ENCODE data around the gene DGLUCY. TPM values are rescaled to one million over a fixed set of nuclear protein-coding genes. Genes with fewer than 3 reads are reported as not detected.
"Not testable (repeated sequence)": the region's sequence is repeated elsewhere in the genome, so short reads cannot be mapped to it uniquely, and the experiment has no call there.

The DGLUCY gene
- total RNA-seq, 2 experiments from 2014 or later = 52.3 to 59.3 TPM

- intact Hi-C loops (cut with micrococcal nuclease) = no loop called here
- CTCF ChIA-PET = no interaction called here
- ATAC-seq (no peak), DNase-seq (no peak)
- Mint-ChIP-seq H3K4me3 (no peak overlapping the region), H3K4me1 (ENCODE audit: low read depth) (peaks cover 14% of the 10 kb centered on the region), H3K36me3 (ENCODE audit: low read depth) (peaks cover 2% of the 10 kb centered on the region), H3K27me3 (no peaks in the 10 kb centered on the region), H3K27ac (no peak overlapping the region), H3K9me3 (no peaks in the 10 kb centered on the region)
- no peak for TF ChIP-seq CTCF (IDR thresholded peaks at IDR 0.05)
- POLR2A ChIA-PET = interaction anchor here (0.6 to 1.2 kb wide), 3 partner anchors 30 to 116 kb away, joined by 3 to 4 read pairs (median 3); no protein-coding TSS in a partner anchor
Measured at GRCh38 chr14:91084516-91084915, 29.4 kb upstream of the DGLUCY start.

GRCh38 chr14:91087470-91087869 is 26.4 kb upstream of the DGLUCY start:
- H3K4me1 Mint-ChIP-seq (ENCODE audit: low read depth); ATAC-seq; H3K36me3 Mint-ChIP-seq (ENCODE audit: low read depth); intact Hi-C loops (cut with micrococcal nuclease); H3K9me3 Mint-ChIP-seq; H3K27ac Mint-ChIP-seq; H3K4me3 Mint-ChIP-seq; H3K27me3 Mint-ChIP-seq; DNase-seq: not testable (repeated sequence)
- CTCF ChIA-PET = interaction anchor here (0.8 to 1.2 kb wide), 4 partner anchors 8 to 86 kb away, joined by 3 to 6 read pairs (median 4); no protein-coding TSS in a partner anchor
- POLR2A ChIA-PET = interaction anchor here (1.6 kb wide), 1 partner anchor 27 kb away, joined by 5 read pairs; the partner anchor contains the start of gene DGLUCY

- Mint-ChIP-seq H3K4me1 (ENCODE audit: low read depth) (peaks cover 10% of the 10 kb centered on the region), H3K27me3 (no peaks in the 10 kb centered on the region), H3K9me3 (no peaks in the 10 kb centered on the region), H3K36me3 (ENCODE audit: low read depth) (no peaks in the 10 kb centered on the region), H3K27ac (no peak overlapping the region), H3K4me3 (no peak overlapping the region)
- TF ChIP-seq CTCF (IDR thresholded peaks at IDR 0.05) = no peak
- intact Hi-C loops (cut with micrococcal nuclease) = no loop called here
- no peak for DNase-seq
- ChIA-PET POLR2A (interaction anchor here (1.6 kb wide), 1 partner anchor 25 kb away, joined by 5 read pairs; the partner anchor contains the start of gene DGLUCY), CTCF (interaction anchor here (0.7 to 1.3 kb wide), 6 partner anchors 10 to 199 kb away, joined by 3 to 6 read pairs (median 4); no protein-coding TSS in a partner anchor)
- ATAC-seq = no peak
Measured at GRCh38 chr14:91088585-91089235, 25.2 kb upstream of the DGLUCY start.

GRCh38 chr14:91089958-91090535 is 23.8 kb upstream of the DGLUCY start:
- DNase-seq = no peak
- ChIA-PET CTCF (interaction anchor here (1.3 kb wide), 1 partner anchor 200 kb away, joined by 3 read pairs; no protein-coding TSS in a partner anchor), POLR2A (interaction anchor here (1.1 kb wide), 1 partner anchor 10 kb away, joined by 3 read pairs; no protein-coding TSS in a partner anchor)
- Mint-ChIP-seq H3K36me3 (ENCODE audit: low read depth) (no peaks in the 10 kb centered on the region), H3K27me3 (no peaks in the 10 kb centered on the region), H3K4me3 (no peak overlapping the region), H3K4me1 (ENCODE audit: low read depth) (peaks cover 10% of the 10 kb centered on the region), H3K9me3 (no peaks in the 10 kb centered on the region), H3K27ac (no peak overlapping the region)
- intact Hi-C loops (cut with micrococcal nuclease) = no loop called here
- no peak for TF ChIP-seq CTCF (IDR thresholded peaks at IDR 0.05)
- no peak for ATAC-seq

- DNase-seq = no peak
- Mint-ChIP-seq H3K36me3 (ENCODE audit: low read depth) (no peaks in the 10 kb centered on the region), H3K4me3 (no peak overlapping the region), H3K4me1 (ENCODE audit: low read depth) (peaks cover 10% of the 10 kb centered on the region), H3K9me3 (no peaks in the 10 kb centered on the region), H3K27ac (no peak overlapping the region), H3K27me3 (no peaks in the 10 kb centered on the region)
- intact Hi-C loops (cut with micrococcal nuclease) = no loop called here
- no peak for TF ChIP-seq CTCF (IDR thresholded peaks at IDR 0.05)
- no peak for ATAC-seq
- ChIA-PET CTCF (no interaction called here), POLR2A (interaction anchor here (0.6 to 1.1 kb wide), 2 partner anchors 9 to 61 kb away, joined by 3 read pairs; no protein-coding TSS in a partner anchor)
Measured at GRCh38 chr14:91090743-91091142, 23.1 kb upstream of the DGLUCY start.
